ENCODE results near the gene SHLD2.
"Not testable (repeated sequence)": the region's sequence is repeated elsewhere in the genome, so short reads cannot be mapped to it uniquely, and the experiment has no call there.

Gene SHLD2

GRCh38 chr10:87142230-87143108 is 47.5 kb downstream of the SHLD2 start:
- not testable (repeated sequence) for DNase-seq

GRCh38 chr10:87143109-87143418 is 48.1 kb downstream of the SHLD2 start:
- not testable (repeated sequence) for DNase-seq

- not testable (repeated sequence) for DNase-seq
Observed at GRCh38 chr10:87145598-87145997, 50.6 kb downstream of the SHLD2 start.

DNA sequence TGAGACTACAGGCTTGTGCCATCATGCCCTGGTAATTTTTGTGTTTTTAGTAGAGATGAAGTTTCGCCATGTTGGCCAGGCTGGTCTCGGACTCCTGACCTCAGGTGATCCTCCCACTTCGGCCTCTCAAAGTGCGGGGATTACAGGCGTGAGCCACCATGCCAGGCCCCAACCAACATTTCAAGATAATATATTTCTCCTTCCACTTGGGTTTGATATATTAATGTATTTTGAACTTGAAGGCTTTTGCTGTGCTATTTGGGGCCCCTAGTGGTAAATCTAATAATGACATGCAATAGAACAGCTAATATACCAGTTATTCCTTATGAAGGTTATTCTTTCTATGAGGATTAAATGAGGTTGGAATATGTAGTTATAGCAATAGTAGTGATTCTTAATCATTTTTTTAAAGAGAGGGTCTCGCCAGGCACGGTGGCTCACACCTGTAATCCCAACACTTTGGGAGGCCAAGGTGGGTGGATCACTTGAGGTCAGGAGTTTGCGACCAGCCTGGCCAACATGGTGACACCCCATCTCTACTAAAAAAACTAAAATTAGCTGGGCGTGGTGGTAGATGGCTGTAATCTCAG is 54.1 kb downstream of the SHLD2 start:
- DNase-seq: not testable (repeated sequence)

- DNase-seq: not testable (repeated sequence)
Observed at GRCh38 chr10:87151516-87151915, 56.5 kb downstream of the SHLD2 start.

DNA sequence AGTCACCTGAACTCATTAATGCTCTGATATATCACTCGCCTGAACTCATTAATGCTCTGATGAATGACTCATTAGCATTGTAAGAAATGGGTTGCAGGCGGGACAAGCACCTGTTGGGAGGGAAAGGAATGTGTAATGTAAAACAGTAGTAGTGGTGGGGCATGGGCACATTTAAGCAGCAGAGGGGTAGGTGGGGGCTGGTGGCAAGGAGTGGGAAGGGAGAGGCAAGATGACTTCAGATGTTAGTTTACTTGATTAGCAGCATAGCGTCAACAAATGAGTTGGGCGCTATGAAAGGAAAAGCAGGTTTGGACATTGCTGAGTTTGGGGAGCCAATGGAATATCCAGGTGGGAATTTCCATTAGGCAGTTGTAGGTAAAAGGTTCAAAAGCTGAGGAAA is 61.8 kb downstream of the SHLD2 start:
- DNase-seq: not testable (repeated sequence)

GRCh38 chr10:87157821-87158220 is 62.8 kb downstream of the SHLD2 start:
- DNase-seq: not testable (repeated sequence)

DNA sequence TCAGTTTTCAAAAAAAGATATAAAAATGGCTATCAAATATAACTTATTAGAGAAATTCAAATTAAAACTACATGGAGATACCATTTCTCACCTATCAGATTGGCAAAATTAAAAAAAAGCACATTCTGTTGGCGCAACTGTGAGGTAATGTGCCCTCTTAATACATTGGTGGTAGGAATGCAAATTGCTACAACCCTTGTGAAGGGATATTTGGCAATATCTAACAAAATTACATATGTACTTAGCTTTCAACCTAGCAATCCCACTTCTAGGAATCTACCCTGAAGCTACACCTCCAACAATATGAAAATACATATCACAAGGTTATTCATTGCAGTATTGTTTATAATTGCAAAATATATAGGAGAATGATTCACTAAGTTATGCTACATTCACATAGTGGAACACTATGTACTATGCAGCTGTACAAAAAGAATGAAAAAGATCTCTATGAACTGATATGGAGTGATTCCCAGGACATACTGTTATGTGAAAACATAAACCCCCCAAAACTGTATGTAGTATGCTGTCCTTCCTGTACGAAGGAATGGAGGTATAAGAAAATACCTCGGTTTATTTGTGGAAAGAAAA is 67.8 kb downstream of the SHLD2 start:
- not testable (repeated sequence) for DNase-seq

GRCh38 chr10:87163414-87163813 is 68.4 kb downstream of the SHLD2 start:
- DNase-seq: not testable (repeated sequence)

DNA sequence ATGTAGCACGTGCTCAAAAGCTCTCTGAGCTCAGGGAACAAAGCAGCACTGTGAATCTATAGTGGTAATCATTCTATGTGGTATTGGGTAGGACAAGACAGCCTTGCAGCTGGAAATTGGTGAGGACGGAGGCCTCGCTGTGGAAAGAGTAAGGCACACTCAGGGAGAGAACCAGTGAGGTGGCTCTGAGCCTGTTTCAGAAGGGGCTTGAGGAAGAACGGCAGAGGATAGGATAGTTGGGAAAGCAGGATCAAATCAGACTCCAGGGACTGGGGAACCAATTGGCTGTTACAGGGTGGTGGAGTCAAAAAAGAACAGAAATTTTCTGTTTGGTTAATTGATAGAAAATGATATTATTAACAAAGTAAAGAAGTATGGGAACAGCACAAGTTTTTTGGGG is 74.9 kb downstream of the SHLD2 start:
- DNase-seq: not testable (repeated sequence)

DNA sequence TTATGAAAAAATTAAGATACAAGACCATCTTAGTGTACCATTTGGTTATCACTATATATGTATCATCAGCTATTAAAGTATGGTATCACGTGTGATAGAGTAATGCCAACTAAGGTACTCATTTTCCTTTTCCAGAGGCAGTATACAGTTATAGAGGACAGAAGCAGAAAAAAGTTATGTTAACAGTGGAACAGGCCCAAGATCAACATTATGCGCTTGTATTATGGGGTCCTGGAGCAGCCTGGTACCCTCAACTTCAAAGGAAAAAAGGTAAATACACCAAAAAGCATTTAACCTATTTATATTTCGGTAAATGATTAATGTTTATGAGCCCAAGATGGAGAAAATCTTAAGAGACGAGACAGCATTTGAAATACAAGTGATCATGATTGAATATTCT is 75.7 kb downstream of the SHLD2 start:
- DNase-seq: not testable (repeated sequence)

GRCh38 chr10:87171670-87172069 is 76.7 kb downstream of the SHLD2 start:
- not testable (repeated sequence) for DNase-seq

- DNase-seq: not testable (repeated sequence)
Observed at GRCh38 chr10:87172178-87172577, 77.2 kb downstream of the SHLD2 start.

GRCh38 chr10:87177587-87177986 is 82.6 kb downstream of the SHLD2 start:
- DNase-seq: not testable (repeated sequence)

- DNase-seq: peak; percentile 24 to 57 (median 51)
Observed at GRCh38 chr10:87184421-87184820, 89.4 kb downstream of the SHLD2 start.

GRCh38 chr10:87186016-87186415 is 91.0 kb downstream of the SHLD2 start:
- DNase-seq: peak in 2 of 4 experiments; percentile 1 to 7

- not testable (repeated sequence) for DNase-seq
Observed at GRCh38 chr10:87187573-87187972, 92.6 kb downstream of the SHLD2 start.

DNA sequence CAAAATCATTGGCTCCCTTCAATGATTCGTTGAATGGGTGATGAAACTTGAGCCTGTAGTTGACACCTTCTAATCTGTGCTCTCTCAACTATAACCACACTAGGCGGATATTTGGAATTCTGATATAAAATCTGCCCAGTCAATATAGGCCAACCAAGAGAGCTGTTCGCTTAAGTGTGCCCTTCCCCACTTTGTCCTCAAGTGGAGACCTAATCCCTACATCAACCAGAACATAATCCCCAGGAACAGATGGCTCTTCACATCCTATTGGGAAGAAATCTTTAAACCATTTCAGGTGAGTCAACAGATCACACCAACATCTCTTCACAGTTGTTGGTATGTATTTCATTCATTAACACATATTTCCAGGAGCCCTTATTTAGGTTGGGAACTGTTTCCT is 96.8 kb downstream of the SHLD2 start:
- not testable (repeated sequence) for DNase-seq

GRCh38 chr10:87200924-87201323 is 105.9 kb downstream of the SHLD2 start:
- DNase-seq: peak; percentile 46 to 70 (median 58)

- peak in 3 of 4 experiments; percentile 7 to 42 (median 28) for DNase-seq
Observed at GRCh38 chr10:87204801-87205200, 109.8 kb downstream of the SHLD2 start.

DNA sequence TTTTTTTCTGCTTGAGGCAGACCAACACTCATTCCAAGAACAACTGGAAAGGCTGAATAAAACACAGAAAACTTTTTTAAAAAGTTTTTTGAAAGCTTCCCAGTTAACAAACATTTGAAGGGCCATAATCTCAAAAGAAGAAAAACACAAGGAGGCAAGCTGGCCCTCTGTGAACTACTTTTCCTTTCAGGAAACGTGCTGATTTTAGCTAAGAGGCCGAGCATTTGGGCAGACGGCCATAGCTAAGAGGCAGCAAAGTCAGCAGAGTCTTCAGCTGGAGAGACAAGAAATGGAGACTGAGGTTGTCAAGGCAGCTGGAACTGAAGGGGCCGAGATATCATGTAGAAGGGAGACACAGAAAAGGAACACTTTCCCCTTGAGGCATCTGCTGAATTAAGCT is 111.9 kb downstream of the SHLD2 start:
- not testable (repeated sequence) for DNase-seq

DNA sequence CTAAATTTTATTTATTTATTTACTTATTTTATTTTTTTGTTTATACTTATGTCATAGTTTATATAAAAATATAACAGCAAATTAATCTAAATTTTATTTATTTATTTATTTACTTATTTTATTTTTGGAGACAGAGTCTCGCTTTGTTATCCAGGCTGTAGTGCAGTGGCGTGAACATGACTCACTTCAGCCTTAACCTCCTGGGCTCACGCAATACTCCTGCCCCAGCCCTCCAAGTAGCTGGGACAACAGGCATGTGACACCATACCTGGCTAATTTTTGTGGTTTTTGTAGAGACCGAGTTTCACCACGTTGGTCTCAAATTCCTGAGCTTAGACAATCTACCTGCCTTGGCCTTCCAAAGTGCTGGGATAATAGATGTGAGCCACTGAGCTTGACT is 115.3 kb downstream of the SHLD2 start:
- not testable (repeated sequence) for DNase-seq

- DNase-seq: not testable (repeated sequence)
Observed at GRCh38 chr10:87211848-87212247, 116.8 kb downstream of the SHLD2 start.

All from suppressor macrophage (primary cell).